GM12878 (cell line): ENCODE data around the gene CD72. TPM values are rescaled to one million over a fixed set of nuclear protein-coding genes. Genes with fewer than 3 reads are reported as not detected.

Experiments used
- ASH2L ChIP-seq: fragments of 300-600, 200-600 bp; sonication (generic); IDR thresholded peaks from 2 replicates; pipeline ENCODE4 v1.6.1; 2017; ENCODE audit warnings: low read depth, mild to moderate bottlenecking, borderline replicate concordance
- ATF3 ChIP-seq: IDR thresholded peaks from 2 replicates; pipeline ENCODE4 v1.6.1; 2011; ENCODE audit warnings: low read depth, mild to moderate bottlenecking, low read length, moderate library complexity, borderline replicate concordance; ENCODE audit errors: extremely low read depth
- ATF7 ChIP-seq: fragments of 450-650 bp; IDR thresholded peaks from 2 replicates; pipeline ENCODE4 v1.6.1; 2016; ENCODE audit warnings: low read depth, mild to moderate bottlenecking
- CBFB ChIP-seq: IDR thresholded peaks from 2 replicates; pipeline ENCODE4 v1.6.1; 2016; ENCODE audit warnings: antibody characterized with exemption, low read depth
- CEBPZ ChIP-seq: fragments of 150-350 bp; IDR thresholded peaks from 2 replicates; pipeline ENCODE4 v1.6.1; 2016; ENCODE audit warnings: low read depth, low read length
- CHD4 ChIP-seq: fragments of 200-600 bp; sonication (generic); IDR thresholded peaks from 2 replicates; pipeline ENCODE4 v1.6.1; 2016; ENCODE audit warnings: mild to moderate bottlenecking
- EP300 ChIP-seq, 2 experiments: fragments of 150-350 bp in 1 of 2; IDR thresholded peaks; 2 replicates each; pipeline ENCODE4 v1.6.1; 2011 to 2012; ENCODE audit warnings: low read depth in 2 of 2, low read length in 2 of 2, borderline replicate concordance in 1 of 2, improper control_type of control experiment in 1 of 2, inconsistent platforms in 1 of 2; ENCODE audit not compliant: control insufficient read depth in 1 of 2
- ESRRA ChIP-seq: IDR thresholded peaks from 2 replicates; pipeline ENCODE4 v1.6.1; 2012; ENCODE audit warnings: mild to moderate bottlenecking, low read length, improper control_type of control experiment
- ETV6 ChIP-seq, 2 experiments: fragments of 450-650 bp in 1 of 2; IDR thresholded peaks in 1 of 2; conservative IDR thresholded peaks in 1 of 2; 2 replicates each; pipeline ENCODE4 v1.6.1; 2014; ENCODE audit warnings: antibody characterized with exemption in 1 of 2, borderline replicate concordance in 1 of 2, low read depth in 1 of 2, mild to moderate bottlenecking in 1 of 2, moderate library complexity in 1 of 2
- GABPA ChIP-seq: IDR thresholded peaks from 2 replicates; pipeline ENCODE4 v1.6.1; 2014; ENCODE audit warnings: antibody characterized with exemption, low read depth, mild to moderate bottlenecking, inconsistent platforms
- GATAD2B ChIP-seq: fragments of 450-650 bp; conservative IDR thresholded peaks from 2 replicates; pipeline ENCODE4 v1.6.1; 2017; ENCODE audit warnings: low read depth, mild to moderate bottlenecking, moderate library complexity
- MYC ChIP-seq: IDR thresholded peaks from 2 replicates; pipeline ENCODE4 v1.6.1; 2011; ENCODE audit warnings: mild to moderate bottlenecking, low read length, moderate library complexity, inconsistent platforms; ENCODE audit not compliant: insufficient read depth, insufficient replicate concordance, insufficient read length, severe bottlenecking
- PBX3 ChIP-seq: IDR thresholded peaks from 2 replicates; pipeline ENCODE4 v1.6.1; 2011; ENCODE audit warnings: mild to moderate bottlenecking, low read depth, low read length, moderate library complexity; ENCODE audit not compliant: insufficient replicate concordance
- SIX5 ChIP-seq: IDR thresholded peaks from 2 replicates; pipeline ENCODE4 v1.6.1; 2011; ENCODE audit warnings: mild to moderate bottlenecking, low read depth, low read length, moderate library complexity; ENCODE audit not compliant: severe bottlenecking
- SREBF2 ChIP-seq: IDR thresholded peaks from 2 replicates; pipeline ENCODE4 v1.6.1; 2012; ENCODE audit warnings: mild to moderate bottlenecking, low read length
- SUZ12 ChIP-seq: fragments of 200-600 bp; sonication (generic); IDR thresholded peaks from one replicate; pipeline ENCODE4 v1.6.1; 2018; ENCODE audit warnings: antibody characterized with exemption, mild to moderate bottlenecking; ENCODE audit not compliant: unreplicated experiment
- TCF7 ChIP-seq: IDR thresholded peaks from 2 replicates; pipeline ENCODE4 v1.6.1; 2014; ENCODE audit warnings: antibody characterized with exemption, borderline replicate concordance
- USF1 ChIP-seq: IDR thresholded peaks from 2 replicates; pipeline ENCODE4 v1.6.1; 2011; ENCODE audit warnings: borderline replicate concordance, low read depth, mild to moderate bottlenecking, moderate library complexity, mixed read lengths, low read length; ENCODE audit not compliant: insufficient read depth; ENCODE audit errors: extremely low read length
- USF2 ChIP-seq: IDR thresholded peaks from 2 replicates; pipeline ENCODE4 v1.6.1; 2011; ENCODE audit warnings: low read depth, low read length, improper control_type of control experiment, borderline replicate concordance
- YY1 ChIP-seq: IDR thresholded peaks from 2 replicates; pipeline ENCODE4 v1.6.1; 2011; ENCODE audit warnings: low read depth, mild to moderate bottlenecking, low read length
- ZBED1 ChIP-seq: IDR thresholded peaks from 2 replicates; pipeline ENCODE4 v1.6.1; 2016; ENCODE audit warnings: borderline replicate concordance
- ZNF217 ChIP-seq: fragments of 450-650 bp; IDR thresholded peaks from 2 replicates; pipeline ENCODE4 v1.6.1; 2017; ENCODE audit warnings: antibody characterized with exemption, mild to moderate bottlenecking
- ZSCAN29 ChIP-seq: fragments of 450-650 bp; IDR thresholded peaks from 2 replicates; pipeline ENCODE4 v1.6.1; 2017; ENCODE audit warnings: mild to moderate bottlenecking, moderate library complexity
- polyA plus RNA-seq, 11 experiments: library from polyadenylated mRNA; depleted of rRNA in 4 of 11; unstranded in 6 of 11; stranded (reverse) in 5 of 11; fragments of >200 nt; fragmentation: Nextera tagmentation in 4 of 11; fragmentation: Illumina TruSeq in 1 of 11; extraction: Ambion mirVana in 4 of 11; extraction: Trizol in 1 of 11; gene quantifications; 1 replicate in 1 of 11; 2 replicates in 10 of 11; pipeline versions ENCODE4 v1.2.1 to v1.2.3, GENCODE V29; 2011 to 2016; ENCODE audit warnings: inconsistent platforms in 2 of 11, missing spikeins in 2 of 11, low read depth in 1 of 11
- total RNA-seq, 4 experiments: library from RNA; depleted of rRNA in 3 of 4; stranded (reverse); fragments of >200 nt in 3 of 4; fragmentation: Illumina TruSeq in 1 of 4; extraction: Trizol in 1 of 4; gene quantifications; 2 replicates each; pipeline versions ENCODE4 v1.2.1 to v1.2.3, GENCODE V29; 2013 to 2021

The CD72 gene
- total and polyA plus RNA-seq, 10 of the 15 experiments (the other 5 are each of a cell fraction or from before 2014, with no cell fraction given), result 2.1 to 14.2 (median 4.4) TPM

- no peak for TF ChIP-seq CEBPZ
- TF ChIP-seq TCF7, result no peak
- TF ChIP-seq YY1, result peak; percentile 94
- TF ChIP-seq ETV6 (conservative IDR thresholded peaks at IDR 0.05 in 1 of 2, IDR thresholded peaks at IDR 0.05 in 1 of 2; ENCODE audit: borderline replicate concordance in 1 of 2, low read depth in 1 of 2), result no peak
- TF ChIP-seq ESRRA, result no peak
- TF ChIP-seq CBFB, result no peak
- TF ChIP-seq SUZ12, result no peak
- TF ChIP-seq GATAD2B, result peak; percentile 93; the same call in 1 of the 2 replicates
- no peak for TF ChIP-seq USF1
- TF ChIP-seq CHD4, result no peak
- TF ChIP-seq SREBF2, result no peak
- TF ChIP-seq ATF3, result no peak
- no peak for TF ChIP-seq ZSCAN29
- TF ChIP-seq GABPA, result no peak
- TF ChIP-seq ZBED1, result no peak
- TF ChIP-seq SIX5, result no peak
- TF ChIP-seq ATF7, result no peak
- peak; percentile 75; the same call in 1 of the 2 replicates for TF ChIP-seq ZNF217
- no peak for TF ChIP-seq MYC
- no peak for TF ChIP-seq ASH2L
- no peak for TF ChIP-seq PBX3
- no peak; a peak in 1 of 4 replicates for TF ChIP-seq EP300 (IDR thresholded peaks at IDR 0.05; ENCODE audit: borderline replicate concordance in 1 of 2, control insufficient read depth in 1 of 2, low read depth in 2 of 2, low read length in 2 of 2)
- TF ChIP-seq USF2, result no peak
These were observed 40.1 kb upstream of the CD72 start, which contains the start of gene CCDC107 (continued) for GRCh38 chr9:35658137-35658967.
